Thyroid gland (tissue), 4 donors: Measurements from ENCODE around the gene CACNB4. TPM values are rescaled to one million over a fixed set of nuclear protein-coding genes. Genes with fewer than 3 reads are reported as not detected.

Source experiments
- DNase-seq, 2 donors: peaks; one replicate each; pipeline ENCODE4 v3.0.0-alpha.2; 2019
- H3K27ac ChIP-seq, 3 donors: fragments of 200-600 bp; sonication (generic); 1 replicate in 2 of 3; 2 replicates in 1 of 3; pipeline ENCODE4 v1.5.1; 2016 to 2019; ENCODE audit warnings: mild to moderate bottlenecking in 1 of 3, moderate library complexity in 1 of 3
- H3K27me3 ChIP-seq: fragments of 200-600 bp; sonication (generic); one replicate; pipeline ENCODE4 v1.5.1; 2019
- H3K36me3 ChIP-seq, 2 donors: fragments of 200-600 bp; sonication (generic); one replicate each; pipeline ENCODE4 v1.5.1; 2016 to 2019
- H3K4me1 ChIP-seq, 2 donors: fragments of 200-600 bp; sonication (generic); one replicate each; pipeline ENCODE4 v1.5.1; 2017 to 2019
- H3K4me3 ChIP-seq, 3 donors: fragments of 200-600 bp; sonication (generic); replicated peaks in 1 of 3; 1 replicate in 2 of 3; 2 replicates in 1 of 3; pipeline ENCODE4 v1.5.1; 2016; ENCODE audit warnings: mild to moderate bottlenecking in 1 of 3
- H3K9me3 ChIP-seq: fragments of 200-600 bp; sonication (generic); one replicate; pipeline ENCODE4 v1.5.1; 2017
- CTCF ChIP-seq, 6 experiments: fragments of 200-600 bp in 3 of 6; fragments of 450-650 bp in 3 of 6; sonication (generic) in 3 of 6; IDR thresholded peaks; one replicate each; pipeline ENCODE4 v1.5.1; 2016 to 2019; ENCODE audit warnings: antibody characterized with exemption in 6 of 6, mild to moderate bottlenecking in 2 of 6, inconsistent platforms in 1 of 6, moderate library complexity in 1 of 6
- POLR2A ChIP-seq, 2 donors: fragments of 450-650 bp; IDR thresholded peaks; one replicate each; pipeline ENCODE4 v1.6.1; 2017; ENCODE audit warnings: antibody characterized with exemption in 2 of 2, mild to moderate bottlenecking in 2 of 2, moderate library complexity in 1 of 2
- WGBS, 2 donors: methylation state at CpG; one replicate each; pipeline ENCODE4 v1.1.5; 2017; 5-methylcytosine and 5-hydroxymethylcytosine counted together
- intact Hi-C: fragments of 100-400 bp; cut with DNase I; formaldehyde crosslinking; loops from one replicate; pipeline ENCODE4 v1.15.1; 2023
- total RNA-seq, 4 donors: library from RNA; depleted of rRNA; stranded (reverse); fragments of >200 nt; gene quantifications; one replicate each; pipeline ENCODE4 v1.2.3, GENCODE V29; 2016

CACNB4 gene
- total RNA-seq, 4 donors from 2014 or later = 3.0 to 3.6 (median 3.2) TPM

GRCh38 chr2:151902829-151903228 is 196.0 kb downstream of the CACNB4 start:
- 57 to 78% methylated on average over 3 of the region's 3 CpGs for WGBS, 2 donors
- H3K9me3 ChIP-seq = no peaks in the 10 kb centered on the region

GRCh38 chr2:151900331-151900730 is 198.5 kb downstream of the CACNB4 start:
- Histone ChIP-seq H3K27me3 (no peaks in the 10 kb centered on the region), H3K9me3 (no peaks in the 10 kb centered on the region), H3K36me3 (no peaks in the 10 kb centered on the region), H3K4me3 (no peak overlapping the region), H3K4me1 (no peaks in the 10 kb centered on the region), H3K27ac (no peak overlapping the region)
- intact Hi-C loops = no loop called here
- DNase-seq = no peak
- WGBS, 2 donors = 72 to 74% methylated on average over 6 of the region's 6 CpGs
- TF ChIP-seq CTCF (IDR thresholded peaks at IDR 0.05) = no peak
- no peak for TF ChIP-seq POLR2A (IDR thresholded peaks at IDR 0.05)

More at GRCh38 chr2:151902829-151903228, 196.0 kb downstream of the CACNB4 start:
- DNase-seq = no peak
- TF ChIP-seq CTCF (IDR thresholded peaks at IDR 0.05) = no peak
- no peak for TF ChIP-seq POLR2A (IDR thresholded peaks at IDR 0.05)
- Histone ChIP-seq H3K4me3 (no peak overlapping the region), H3K27ac (no peak overlapping the region), H3K36me3 (no peaks in the 10 kb centered on the region), H3K27me3 (no peaks in the 10 kb centered on the region), H3K4me1 (no peaks in the 10 kb centered on the region)
- intact Hi-C loops = no loop called here

- H3K27ac ChIP-seq = no peak overlapping the region
- H3K4me1 ChIP-seq = no peaks in the 10 kb centered on the region
- no peak for DNase-seq
- intact Hi-C loops = no loop called here
- WGBS, 2 donors = 92 to 100% methylated on average over 1 of the region's 1 CpG
- H3K9me3 ChIP-seq = no peaks in the 10 kb centered on the region
- H3K36me3 ChIP-seq = no peaks in the 10 kb centered on the region
- H3K27me3 ChIP-seq = no peaks in the 10 kb centered on the region
- TF ChIP-seq POLR2A (IDR thresholded peaks at IDR 0.05) = no peak
- TF ChIP-seq CTCF (IDR thresholded peaks at IDR 0.05) = no peak
- H3K4me3 ChIP-seq = no peak overlapping the region
Measured at GRCh38 chr2:151899156-151899555, 199.7 kb downstream of the CACNB4 start.

GRCh38 chr2:151891566-151892194 is 207.2 kb downstream of the CACNB4 start:
- WGBS, 2 donors = 42 to 43% methylated on average over 7 of the region's 7 CpGs
- Histone ChIP-seq H3K9me3 (no peaks in the 10 kb centered on the region), H3K4me1 (peaks cover 4 to 10% of the 10 kb centered on the region in 2 donors), H3K4me3 (peak overlapping the region in 1 of 3 donors; percentile 10), H3K27ac (no peak overlapping the region), H3K27me3 (no peaks in the 10 kb centered on the region), H3K36me3 (no peaks in the 10 kb centered on the region)
- DNase-seq = peak; percentile 53 to 68
- TF ChIP-seq CTCF (IDR thresholded peaks at IDR 0.05) (peak in 3 of 6 experiments; percentile 15 to 32 (median 16)), POLR2A (IDR thresholded peaks at IDR 0.05) (no peak)
- intact Hi-C loops = no loop called here

- H3K4me3 ChIP-seq = no peak overlapping the region
- H3K27me3 ChIP-seq = no peaks in the 10 kb centered on the region
- 78 to 87% methylated on average over 2 of the region's 2 CpGs for WGBS, 2 donors
- intact Hi-C loops = no loop called here
- no peak overlapping the region for H3K27ac ChIP-seq
- no peaks in the 10 kb centered on the region for H3K9me3 ChIP-seq
- DNase-seq = no peak
- TF ChIP-seq POLR2A (IDR thresholded peaks at IDR 0.05) (no peak), CTCF (IDR thresholded peaks at IDR 0.05) (no peak)
- peaks cover 3 to 9% of the 10 kb centered on the region in 2 donors for H3K4me1 ChIP-seq
- H3K36me3 ChIP-seq = no peaks in the 10 kb centered on the region
Measured at GRCh38 chr2:151887164-151887563, 211.7 kb downstream of the CACNB4 start.
